CD14-positive monocyte (primary cell): Measurements from ENCODE around the gene UBE2E2. TPM values are rescaled to one million over a fixed set of nuclear protein-coding genes. Genes with fewer than 3 reads are reported as not detected.

Experiments used
- DNase-seq, 3 donors: peaks; one replicate each; pipeline ENCODE4 v3.0.0-alpha.2; 2011 to 2022
- H2AFZ ChIP-seq: 2 replicates; pipeline ENCODE4 v1.6.0; 2012; ENCODE audit warnings: mild to moderate bottlenecking, low read depth, low read length, inconsistent platforms; ENCODE audit not compliant: insufficient read depth, poor library complexity, severe bottlenecking
- H3K27ac ChIP-seq, 2 donors: 1 replicate in 1 of 2; 2 replicates in 1 of 2; pipeline ENCODE4 v1.5.1; 2012 to 2013; ENCODE audit warnings: low read length in 2 of 2, control low read depth in 1 of 2, inconsistent platforms in 1 of 2, low read depth in 1 of 2, mild to moderate bottlenecking in 1 of 2
- H3K27me3 ChIP-seq, 2 donors: one replicate each; pipeline versions ENCODE4 v1.6.0 to v1.6.1; 2011 to 2013; ENCODE audit warnings: low read length in 2 of 2; ENCODE audit not compliant: control insufficient read depth in 2 of 2, insufficient read depth in 2 of 2
- H3K36me3 ChIP-seq, 2 donors: replicated peaks in 1 of 2; 1 replicate in 1 of 2; 2 replicates in 1 of 2; pipeline versions ENCODE4 v1.5.1 to v1.6.1; 2012 to 2013; ENCODE audit warnings: low read length in 2 of 2, control low read depth in 1 of 2, inconsistent platforms in 1 of 2, mild to moderate bottlenecking in 1 of 2; ENCODE audit not compliant: insufficient read depth in 2 of 2, control insufficient read depth in 1 of 2
- H3K4me1 ChIP-seq, 2 donors: 1 replicate in 1 of 2; 2 replicates in 1 of 2; pipeline versions ENCODE4 v1.5.1 to v1.6.1; 2012 to 2013; ENCODE audit warnings: low read length in 2 of 2, control low read depth in 1 of 2, inconsistent platforms in 1 of 2, mild to moderate bottlenecking in 1 of 2, moderate library complexity in 1 of 2; ENCODE audit not compliant: insufficient read depth in 2 of 2, control insufficient read depth in 1 of 2
- H3K4me2 ChIP-seq: replicated peaks from 2 replicates; pipeline ENCODE3; 2012; ENCODE audit warnings: low read length, moderate library complexity, mild to moderate bottlenecking; ENCODE audit not compliant: poor library complexity, severe bottlenecking; ENCODE audit errors: extremely low read depth
- H3K4me3 ChIP-seq, 3 experiments: fragments of 200-600 bp in 1 of 3; sonication (generic) in 1 of 3; replicated peaks in 1 of 3; 1 replicate in 2 of 3; 2 replicates in 1 of 3; pipeline ENCODE4 v1.5.1; 2011 to 2013; ENCODE audit warnings: low read length in 3 of 3, mild to moderate bottlenecking in 3 of 3, control low read depth in 2 of 3, low read depth in 2 of 3, inconsistent platforms in 1 of 3, moderate library complexity in 1 of 3
- H3K79me2 ChIP-seq: 2 replicates; pipeline ENCODE4 v1.6.0; 2012; ENCODE audit warnings: mild to moderate bottlenecking, control low read depth, inconsistent platforms, low read length, moderate library complexity; ENCODE audit not compliant: insufficient read depth
- H3K9ac ChIP-seq: 2 replicates; pipeline ENCODE4 v1.6.0; 2017; ENCODE audit warnings: low read length, mild to moderate bottlenecking; ENCODE audit not compliant: insufficient read depth, poor library complexity, severe bottlenecking
- H3K9me3 ChIP-seq, 2 donors: replicated peaks in 1 of 2; 1 replicate in 1 of 2; 2 replicates in 1 of 2; pipeline versions ENCODE4 v1.5.1 to v1.6.1; 2012 to 2013; ENCODE audit warnings: low read length in 2 of 2, control low read depth in 1 of 2; ENCODE audit not compliant: control insufficient read depth in 1 of 2, insufficient read depth in 1 of 2
- H4K20me1 ChIP-seq: 2 replicates; pipeline ENCODE4 v1.6.0; 2012; ENCODE audit warnings: mild to moderate bottlenecking, low read length, control low read depth, moderate library complexity; ENCODE audit not compliant: insufficient read depth
- H3K27ac Mint-ChIP-seq, 7 donors: one replicate each; pipeline ENCODE4 v1.8.0; 2020; ENCODE audit warnings: mild to moderate bottlenecking in 7 of 7, mixed read lengths in 7 of 7, moderate library complexity in 6 of 7, inconsistent platforms in 2 of 7
- H3K27me3 Mint-ChIP-seq, 3 donors: one replicate each; pipeline ENCODE4 v1.8.0; 2021 to 2022; ENCODE audit warnings: low read depth in 3 of 3, mild to moderate bottlenecking in 3 of 3, mixed read lengths in 3 of 3, moderate library complexity in 3 of 3, inconsistent platforms in 1 of 3
- H3K36me3 Mint-ChIP-seq, 2 donors: one replicate each; pipeline ENCODE4 v1.8.0; 2020; ENCODE audit warnings: mixed read lengths in 2 of 2, inconsistent platforms in 1 of 2, mild to moderate bottlenecking in 1 of 2
- H3K4me1 Mint-ChIP-seq: one replicate; pipeline ENCODE4 v1.8.0; 2020; ENCODE audit warnings: mild to moderate bottlenecking, mixed read lengths
- H3K4me3 Mint-ChIP-seq, 2 donors: one replicate each; pipeline ENCODE4 v1.8.0; 2020; ENCODE audit warnings: mild to moderate bottlenecking in 2 of 2, mixed read lengths in 2 of 2, moderate library complexity in 1 of 2
- H3K9me3 Mint-ChIP-seq, 7 donors: one replicate each; pipeline ENCODE4 v1.8.0; 2020 to 2022; ENCODE audit warnings: mixed read lengths in 7 of 7, mild to moderate bottlenecking in 6 of 7, moderate library complexity in 6 of 7, inconsistent platforms in 2 of 7
- CTCF ChIP-seq: fragments of 200-600 bp; IDR thresholded peaks from one replicate; pipeline ENCODE4 v1.8.0; 2022; ENCODE audit warnings: antibody characterized with exemption, mild to moderate bottlenecking
- WGBS: methylation state at CpG from one replicate; pipeline ENCODE4 v1.1.5; 2013; ENCODE audit warnings: missing lambda C conversion rate; ENCODE audit not compliant: insufficient coverage; 5-methylcytosine and 5-hydroxymethylcytosine counted together
- intact Hi-C, 2 donors: fragments of 100-400 bp; cut with micrococcal nuclease; formaldehyde crosslinking; loops; one replicate each; pipeline versions ENCODE4 v1.15.0 to v1.15.1; 2023
- polyA plus RNA-seq, 3 donors: library from polyadenylated mRNA; depleted of rRNA in 1 of 3; unstranded in 2 of 3; stranded (reverse) in 1 of 3; fragments of 300-500 nt in 2 of 3; fragments of >200 nt in 1 of 3; fragmentation: Illumina TruSeq in 2 of 3; gene quantifications; 1 replicate in 2 of 3; 2 replicates in 1 of 3; pipeline ENCODE4 v1.2.3, GENCODE V29; 2012 to 2021

Gene UBE2E2
- polyA plus RNA-seq, 3 donors: 25.8 to 78.0 (median 66.3) TPM

DNA sequence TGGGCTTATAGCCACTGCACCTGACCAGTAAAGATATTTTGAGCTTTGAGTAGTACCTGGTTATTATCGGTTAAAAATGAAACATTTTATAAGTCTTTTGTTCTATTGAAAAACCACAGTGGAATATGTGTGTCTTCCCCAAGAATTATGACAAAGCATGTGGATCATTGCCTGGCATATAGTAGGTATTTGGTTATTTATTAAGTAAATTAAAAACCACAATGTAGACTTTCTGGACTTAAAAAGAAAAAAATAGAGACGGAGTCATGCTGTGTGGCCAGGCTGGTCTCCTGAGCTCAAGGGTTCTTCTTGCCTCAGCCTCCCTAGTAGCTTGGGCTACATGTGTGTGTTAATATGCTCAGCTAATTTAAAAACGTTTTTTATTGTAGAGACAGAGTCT is 43.5 kb downstream of the UBE2E2 start:
- 83% methylated on average over 1 of the region's 3 CpGs for WGBS
- Histone ChIP-seq H3K27me3 (no peaks in the 10 kb centered on the region), H3K9me3 (no peaks in the 10 kb centered on the region), H3K27ac (no peak overlapping the region), H4K20me1 (peaks cover 59% of the 10 kb centered on the region), H3K4me1 (no peaks in the 10 kb centered on the region), H3K4me3 (no peak overlapping the region), H3K79me2 (peaks cover 48% of the 10 kb centered on the region), H3K4me2 (no peak overlapping the region), H2AFZ (no peak overlapping the region), H3K9ac (no peak overlapping the region), H3K36me3 (no peaks in the 10 kb centered on the region)
- Mint-ChIP-seq H3K27me3 (no peaks in the 10 kb centered on the region), H3K4me1 (no peaks in the 10 kb centered on the region), H3K27ac (no peak overlapping the region), H3K4me3 (no peak overlapping the region), H3K36me3 (no peaks in the 10 kb centered on the region), H3K9me3 (peaks cover 0 to 3% (median 0%) of the 10 kb centered on the region in 7 donors)
- no peak for DNase-seq
- TF ChIP-seq CTCF: no peak
- intact Hi-C loops: no loop called here

- peaks cover 43% of the 10 kb centered on the region for H4K20me1 ChIP-seq
- H3K27me3 Mint-ChIP-seq: no peaks in the 10 kb centered on the region
- H3K27ac ChIP-seq: no peak overlapping the region
- DNase-seq: no peak
- H3K9ac ChIP-seq: no peak overlapping the region
- H3K4me3 ChIP-seq: no peak overlapping the region
- no peak for TF ChIP-seq CTCF
- H3K9me3 ChIP-seq: no peaks in the 10 kb centered on the region
- 100% methylated on average over 3 of the region's 6 CpGs for whole genome bisulfite sequencing
- H3K4me1 Mint-ChIP-seq: peaks cover 4% of the 10 kb centered on the region
- no peaks in the 10 kb centered on the region for H3K27me3 ChIP-seq
- intact Hi-C loops: no loop called here
- H3K4me1 ChIP-seq: no peaks in the 10 kb centered on the region
- H3K4me3 Mint-ChIP-seq: no peak overlapping the region
- no peak overlapping the region for H3K4me2 ChIP-seq
- no peaks in the 10 kb centered on the region for H3K36me3 ChIP-seq
- no peak overlapping the region for H3K27ac Mint-ChIP-seq
- H2AFZ ChIP-seq: no peak overlapping the region
- peaks cover 34% of the 10 kb centered on the region for H3K79me2 ChIP-seq
- H3K36me3 Mint-ChIP-seq: no peaks in the 10 kb centered on the region
- H3K9me3 Mint-ChIP-seq: peaks cover 0 to 3% (median 0%) of the 10 kb centered on the region in 7 donors
Observed at GRCh38 chr3:23248594-23249131, 45.5 kb downstream of the UBE2E2 start.
